GM18505 (cell line): Measurements from ENCODE around the gene IGSF6.
"Not testable (repeated sequence)": the region's sequence is repeated elsewhere in the genome, so short reads cannot be mapped to it uniquely, and the experiment has no call there.

Source experiments
- ATAC-seq: cut with Tn5 transposase; IDR thresholded peaks from one replicate; pipeline ENCODE4 v1.9.1; 2021; ENCODE audit not compliant: unreplicated experiment
- POLR2A ChIP-seq: IDR thresholded peaks from 4 replicates; pipeline ENCODE4 v1.6.1; 2011; ENCODE audit warnings: borderline replicate concordance; ENCODE audit not compliant: insufficient read depth, insufficient read length; ENCODE audit errors: extremely low read depth

The IGSF6 gene

GRCh38 chr16:21646091-21646490, 6.3 kb downstream of the IGSF6 start:
- ATAC-seq: no peak
- TF ChIP-seq POLR2A: no peak

DNA sequence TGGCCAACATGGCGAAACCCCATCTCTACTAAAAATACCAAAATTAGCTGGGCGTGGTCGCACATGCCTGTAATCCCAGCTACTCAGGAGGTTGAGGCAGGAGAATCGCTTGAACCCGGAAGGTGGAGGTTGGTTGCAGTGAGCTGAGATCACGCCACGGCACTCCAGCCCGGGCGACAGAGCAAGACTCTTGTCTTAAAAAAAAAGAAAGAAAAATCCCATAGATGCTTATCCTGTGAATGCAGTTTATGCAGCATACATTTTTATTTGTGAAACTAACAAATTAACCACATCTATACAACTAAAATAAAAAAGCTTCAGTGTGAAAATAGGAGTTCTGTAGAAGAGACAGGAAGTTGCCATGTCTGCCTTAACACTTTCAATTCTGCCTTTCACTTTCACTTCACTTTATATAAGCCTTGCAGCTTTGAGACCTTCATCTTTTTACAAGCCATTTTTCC, 7.1 kb downstream of the IGSF6 start:
- TF ChIP-seq POLR2A: no peak
- ATAC-seq: no peak

DNA sequence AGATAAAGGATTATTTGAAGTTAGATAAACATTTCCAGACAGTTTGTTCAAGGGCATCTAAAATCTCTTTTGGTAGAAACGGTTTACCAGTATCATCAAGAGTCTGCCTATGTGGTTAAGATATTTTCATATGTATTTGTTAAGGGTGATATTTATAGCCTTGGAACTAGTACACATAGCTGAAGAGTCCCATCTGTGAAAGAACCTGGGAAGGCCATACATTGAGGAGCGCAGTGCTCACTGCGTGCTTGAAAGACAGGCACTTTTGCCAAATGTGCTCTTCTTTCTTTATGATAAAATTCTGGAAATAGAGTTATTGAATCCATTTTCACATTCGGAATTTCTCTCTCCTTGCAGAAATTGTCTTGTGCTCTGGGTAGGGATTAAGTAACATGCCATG, 7.7 kb downstream of the IGSF6 start:
- TF ChIP-seq POLR2A: no peak
- ATAC-seq: no peak

GRCh38 chr16:21643785-21644184, 8.6 kb downstream of the IGSF6 start:
- no peak for TF ChIP-seq POLR2A
- no peak for ATAC-seq

- ATAC-seq: no peak
- no peak for TF ChIP-seq POLR2A
Measured at GRCh38 chr16:21642861-21643260, 9.5 kb downstream of the IGSF6 start.

DNA sequence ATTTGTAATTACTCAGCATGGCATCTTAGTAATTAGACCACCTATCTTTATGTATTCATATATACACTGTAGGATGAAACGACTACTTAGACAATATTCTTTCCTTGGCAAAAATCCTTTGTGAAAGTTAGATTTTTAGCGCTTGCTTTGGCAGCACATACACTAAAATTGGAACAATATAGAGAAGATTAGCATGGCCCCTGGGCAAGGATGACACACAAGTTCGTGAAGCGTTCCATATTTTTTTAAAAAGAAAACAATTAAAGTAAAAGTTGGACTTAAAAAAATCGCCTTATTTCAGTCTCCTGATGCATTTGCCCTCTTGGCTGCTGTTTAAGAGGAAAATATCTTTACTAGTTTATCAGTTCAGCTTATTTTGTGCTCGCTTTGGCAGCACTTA, 10.5 kb downstream of the IGSF6 start:
- no peak for ATAC-seq
- TF ChIP-seq POLR2A: no peak

GRCh38 chr16:21639493-21639892, 12.9 kb downstream of the IGSF6 start:
- no peak for ATAC-seq

GRCh38 chr16:21638573-21638975, 13.8 kb downstream of the IGSF6 start:
- ATAC-seq: no peak
- no peak for TF ChIP-seq POLR2A

More at GRCh38 chr16:21639493-21639892, 12.9 kb downstream of the IGSF6 start:
- TF ChIP-seq POLR2A: no peak

GRCh38 chr16:21637032-21637968, 15.1 kb downstream of the IGSF6 start:
- no peak for TF ChIP-seq POLR2A
- no peak for ATAC-seq

GRCh38 chr16:21635694-21636093, 16.7 kb downstream of the IGSF6 start:
- not testable (repeated sequence) for ATAC-seq

- no peak for TF ChIP-seq POLR2A
- no peak for ATAC-seq
Measured at GRCh38 chr16:21634216-21634615, 18.2 kb downstream of the IGSF6 start.

DNA sequence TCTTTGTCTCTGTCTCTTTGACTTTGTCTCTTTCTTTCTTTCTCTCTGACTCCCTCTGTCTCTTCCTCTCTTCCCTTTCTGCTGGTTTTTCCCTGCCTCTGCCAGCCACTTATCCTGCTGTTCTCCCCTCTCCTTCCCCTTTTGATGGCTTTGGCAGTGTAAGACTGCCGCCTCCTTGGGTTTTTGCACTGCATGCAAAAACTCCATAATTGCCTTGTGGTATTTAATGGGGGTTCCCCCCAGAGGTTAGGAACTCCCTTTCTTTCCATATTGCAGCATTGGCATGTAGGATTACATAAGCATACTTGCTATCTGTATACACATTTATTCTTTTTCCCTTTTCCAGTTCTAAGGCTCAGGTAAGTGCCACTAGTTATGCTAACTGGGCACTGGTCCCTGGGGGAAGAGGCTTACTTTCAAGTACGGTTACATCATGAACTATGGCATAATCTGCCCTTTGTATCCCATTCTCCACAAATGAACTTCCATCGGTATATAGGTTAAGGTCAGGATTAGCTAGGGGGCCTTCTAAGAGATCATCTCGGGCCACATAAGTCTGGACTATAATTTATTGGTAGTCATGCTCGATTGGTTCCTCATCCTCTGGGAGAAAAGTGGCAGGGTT, 20.3 kb downstream of the IGSF6 start:
- ATAC-seq: not testable (repeated sequence)

DNA sequence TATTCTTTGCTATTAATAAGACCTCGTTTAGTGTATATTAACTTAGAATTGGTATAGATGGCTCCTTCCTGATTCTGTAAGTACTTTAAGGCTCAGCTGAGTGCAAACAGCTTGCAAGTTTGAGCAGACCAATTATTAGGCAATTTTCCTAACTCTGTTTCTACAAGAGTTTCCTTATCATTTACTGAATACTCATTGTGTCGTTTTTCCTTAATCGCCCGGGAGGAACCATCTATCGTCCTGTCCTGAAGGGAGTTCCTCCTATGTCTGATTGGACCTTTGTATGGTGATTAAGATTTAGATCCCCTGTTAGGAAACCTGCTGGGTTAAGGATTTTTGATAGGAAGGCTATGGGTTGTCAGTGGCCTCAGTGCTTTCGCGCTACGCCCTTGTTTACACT, 21.0 kb downstream of the IGSF6 start:
- ATAC-seq: not testable (repeated sequence)

- not testable (repeated sequence) for ATAC-seq
Measured at GRCh38 chr16:21630866-21631265, 21.5 kb downstream of the IGSF6 start.

GRCh38 chr16:21629616-21630539, 22.5 kb downstream of the IGSF6 start:
- ATAC-seq: not testable (repeated sequence)
